Peyer's patch (tissue), 4 donors: ENCODE data around the gene NUMA1. TPM values are rescaled to one million over a fixed set of nuclear protein-coding genes. Genes with fewer than 3 reads are reported as not detected.
A peak's percentile ranks its signal among the peaks of the same experiment; 100 is the strongest.

ENCODE experiments used
- DNase-seq, 3 donors: peaks; one replicate each; pipeline ENCODE4 v3.0.0-alpha.2; 2017 to 2019
- H3K27ac ChIP-seq, 4 donors: fragments of 200-600 bp; sonication (generic); one replicate each; pipeline ENCODE4 v1.5.1; 2016 to 2019
- H3K27me3 ChIP-seq, 2 donors: fragments of 200-600 bp; sonication (generic); one replicate each; pipeline ENCODE4 v1.5.1; 2019
- H3K36me3 ChIP-seq, 3 donors: fragments of 200-600 bp; sonication (generic); one replicate each; pipeline ENCODE4 v1.5.1; 2016 to 2019
- H3K4me1 ChIP-seq, 4 donors: fragments of 200-600 bp; sonication (generic); one replicate each; pipeline ENCODE4 v1.5.1; 2016 to 2019
- H3K4me3 ChIP-seq, 4 donors: fragments of 200-600 bp; sonication (generic); 1 replicate in 3 of 4; 2 replicates in 1 of 4; pipeline ENCODE4 v1.5.1; 2016 to 2019; ENCODE audit warnings: mild to moderate bottlenecking in 1 of 4
- H3K9me3 ChIP-seq, 4 donors: fragments of 200-600 bp; sonication (generic); one replicate each; pipeline ENCODE4 v1.5.1; 2016 to 2019; ENCODE audit warnings: mild to moderate bottlenecking in 1 of 4
- POLR2A ChIP-seq, 2 donors: fragments of 450-650 bp; IDR thresholded peaks; one replicate each; pipeline ENCODE4 v1.5.1; 2017; ENCODE audit warnings: antibody characterized with exemption in 2 of 2, mild to moderate bottlenecking in 2 of 2, moderate library complexity in 2 of 2
- total RNA-seq, 4 donors: library from RNA; depleted of rRNA; stranded (reverse); fragments of >200 nt; gene quantifications; one replicate each; pipeline ENCODE4 v1.1.0, GENCODE V29; 2016
- TF ChIP-seq, protein P1 (sequence below), 6 experiments: fragments of 450-650 bp in 4 of 6; fragments of 200-600 bp in 2 of 6; sonication (generic) in 1 of 6; IDR thresholded peaks; one replicate each; pipeline ENCODE4 v1.5.1; 2017 to 2019; ENCODE audit warnings: antibody characterized with exemption in 6 of 6, mild to moderate bottlenecking in 3 of 6, moderate library complexity in 1 of 6

Gene NUMA1
- total RNA-seq, 4 donors from 2014 or later: 297 to 512 (median 388) TPM

DNA sequence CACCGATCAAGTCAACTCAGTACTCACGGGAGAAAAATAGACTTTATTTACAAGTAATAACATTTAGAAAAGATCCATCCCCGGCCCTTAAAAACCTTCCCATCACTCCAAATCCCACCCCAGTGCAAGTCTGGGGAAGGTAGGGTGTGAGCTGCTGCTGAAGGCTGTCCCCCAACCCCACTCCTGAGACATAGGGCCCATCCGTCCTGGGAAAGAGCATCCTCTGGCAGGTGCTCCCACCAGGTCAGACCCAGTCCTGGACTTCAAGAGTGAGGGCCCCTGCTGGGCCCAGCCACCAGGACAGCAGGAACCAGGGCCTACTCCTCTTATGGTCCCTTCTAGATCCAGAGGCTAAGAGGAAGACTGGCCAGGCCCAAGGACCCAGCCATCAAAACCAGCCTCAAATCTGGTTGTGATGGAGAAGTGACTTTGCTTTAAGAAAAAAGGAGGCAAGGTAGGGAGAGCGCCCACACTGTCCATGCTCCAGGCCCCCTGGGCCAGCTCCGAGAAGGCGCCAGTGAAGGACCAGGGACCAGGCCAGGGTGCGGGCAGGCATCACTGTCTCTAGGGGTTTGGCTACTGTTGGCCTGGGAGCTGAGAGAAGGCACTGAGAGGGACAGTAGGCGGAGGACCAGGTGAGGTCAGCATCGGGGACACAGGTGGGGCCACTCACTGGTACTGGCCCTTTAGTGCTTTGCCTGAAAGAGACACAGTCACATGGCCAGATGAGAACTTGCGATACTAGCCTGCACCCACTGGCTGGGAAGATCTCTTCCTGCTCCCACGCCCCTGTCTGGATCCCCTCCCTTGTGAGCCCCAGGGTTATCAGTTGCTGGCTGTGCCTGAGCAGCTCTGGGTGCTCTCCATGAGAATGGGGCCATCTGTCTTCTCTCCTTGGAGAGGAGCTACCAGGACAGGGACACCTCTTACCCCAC lies 77.2 kb downstream of the NUMA1 start:
- Histone ChIP-seq H3K4me1 (peaks cover 0 to 20% (median 6%) of the 10 kb centered on the region in 4 donors), H3K27me3 (no peaks in the 10 kb centered on the region), H3K36me3 (peaks cover 0 to 68% (median 0%) of the 10 kb centered on the region in 3 donors), H3K4me3 (no peak overlapping the region), H3K27ac (no peak overlapping the region), H3K9me3 (no peaks in the 10 kb centered on the region)
- TF ChIP-seq, protein P1, sequence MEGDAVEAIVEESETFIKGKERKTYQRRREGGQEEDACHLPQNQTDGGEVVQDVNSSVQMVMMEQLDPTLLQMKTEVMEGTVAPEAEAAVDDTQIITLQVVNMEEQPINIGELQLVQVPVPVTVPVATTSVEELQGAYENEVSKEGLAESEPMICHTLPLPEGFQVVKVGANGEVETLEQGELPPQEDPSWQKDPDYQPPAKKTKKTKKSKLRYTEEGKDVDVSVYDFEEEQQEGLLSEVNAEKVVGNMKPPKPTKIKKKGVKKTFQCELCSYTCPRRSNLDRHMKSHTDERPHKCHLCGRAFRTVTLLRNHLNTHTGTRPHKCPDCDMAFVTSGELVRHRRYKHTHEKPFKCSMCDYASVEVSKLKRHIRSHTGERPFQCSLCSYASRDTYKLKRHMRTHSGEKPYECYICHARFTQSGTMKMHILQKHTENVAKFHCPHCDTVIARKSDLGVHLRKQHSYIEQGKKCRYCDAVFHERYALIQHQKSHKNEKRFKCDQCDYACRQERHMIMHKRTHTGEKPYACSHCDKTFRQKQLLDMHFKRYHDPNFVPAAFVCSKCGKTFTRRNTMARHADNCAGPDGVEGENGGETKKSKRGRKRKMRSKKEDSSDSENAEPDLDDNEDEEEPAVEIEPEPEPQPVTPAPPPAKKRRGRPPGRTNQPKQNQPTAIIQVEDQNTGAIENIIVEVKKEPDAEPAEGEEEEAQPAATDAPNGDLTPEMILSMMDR (IDR thresholded peaks at IDR 0.05): no peak
- TF ChIP-seq POLR2A (IDR thresholded peaks at IDR 0.05): no peak
- DNase-seq: no peak

DNA sequence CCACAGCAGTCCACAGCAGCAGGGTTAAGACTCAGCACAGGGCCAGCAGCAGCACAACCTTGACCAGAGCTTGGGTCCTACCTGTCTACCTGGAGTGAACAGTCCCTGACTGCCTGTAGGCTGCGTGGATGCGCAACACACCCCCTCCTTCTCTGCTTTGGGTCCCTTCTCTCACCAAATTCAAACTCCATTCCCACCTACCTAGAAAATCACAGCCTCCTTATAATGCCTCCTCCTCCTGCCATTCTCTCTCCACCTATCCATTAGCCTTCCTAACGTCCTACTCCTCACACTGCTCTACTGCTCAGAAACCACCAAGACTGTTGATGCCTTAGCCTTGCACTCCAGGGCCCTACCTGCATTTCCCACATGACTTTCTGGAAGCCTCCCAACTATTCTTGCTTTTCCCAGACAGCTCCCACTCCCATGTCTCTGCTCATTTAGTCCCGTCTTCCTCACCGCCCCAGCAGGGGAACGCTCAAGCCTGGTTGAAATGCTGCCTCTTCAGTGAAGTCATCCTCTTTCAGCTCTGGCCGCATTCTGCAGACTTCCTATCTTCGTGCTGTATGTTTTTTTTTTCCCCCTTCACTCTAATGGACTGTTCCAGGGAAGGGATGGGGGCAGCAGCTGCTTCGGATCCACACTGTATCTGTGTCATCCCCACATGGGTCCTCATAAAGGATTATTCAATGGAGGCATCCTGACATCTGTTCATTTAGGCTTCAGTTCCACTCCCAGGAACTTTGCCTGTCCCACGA lies 78.3 kb downstream of the NUMA1 start:
- no peak for TF ChIP-seq POLR2A (IDR thresholded peaks at IDR 0.05)
- TF ChIP-seq, protein P1 (IDR thresholded peaks at IDR 0.05): no peak
- DNase-seq: no peak
- no peaks in the 10 kb centered on the region for H3K27me3 ChIP-seq
- H3K4me3 ChIP-seq: no peak overlapping the region
- H3K9me3 ChIP-seq: no peaks in the 10 kb centered on the region
- peaks cover 0 to 57% (median 0%) of the 10 kb centered on the region in 3 donors for H3K36me3 ChIP-seq
- H3K4me1 ChIP-seq: peaks cover 0 to 20% (median 6%) of the 10 kb centered on the region in 4 donors
- no peak overlapping the region for H3K27ac ChIP-seq

DNA sequence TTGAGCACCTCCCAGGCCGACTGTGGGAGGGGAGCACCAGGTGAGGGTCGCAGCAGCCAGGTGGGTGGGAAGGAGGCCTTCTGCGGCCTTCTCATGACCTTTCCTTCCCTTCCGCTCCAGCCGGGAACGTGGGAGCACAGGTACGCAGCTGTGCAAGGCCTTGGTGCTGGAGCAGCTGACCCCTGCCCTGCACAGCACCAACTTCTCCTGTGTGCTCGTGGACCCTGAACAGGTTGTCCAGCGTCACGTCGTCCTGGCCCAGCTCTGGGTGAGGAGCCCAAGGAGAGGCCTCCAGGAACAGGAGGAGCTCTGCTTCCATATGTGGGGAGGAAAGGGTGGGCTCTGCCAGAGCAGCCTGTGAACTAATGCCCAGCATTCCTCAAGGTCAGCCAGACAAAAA lies 79.1 kb downstream of the NUMA1 start:
- Histone ChIP-seq H3K4me1 (peaks cover 0 to 20% (median 6%) of the 10 kb centered on the region in 4 donors), H3K27me3 (no peaks in the 10 kb centered on the region), H3K27ac (no peak overlapping the region), H3K36me3 (peaks cover 0 to 55% (median 0%) of the 10 kb centered on the region in 3 donors), H3K9me3 (no peaks in the 10 kb centered on the region), H3K4me3 (no peak overlapping the region)
- TF ChIP-seq, protein P1 (IDR thresholded peaks at IDR 0.05): no peak
- no peak for TF ChIP-seq POLR2A (IDR thresholded peaks at IDR 0.05)
- no peak for DNase-seq

DNA sequence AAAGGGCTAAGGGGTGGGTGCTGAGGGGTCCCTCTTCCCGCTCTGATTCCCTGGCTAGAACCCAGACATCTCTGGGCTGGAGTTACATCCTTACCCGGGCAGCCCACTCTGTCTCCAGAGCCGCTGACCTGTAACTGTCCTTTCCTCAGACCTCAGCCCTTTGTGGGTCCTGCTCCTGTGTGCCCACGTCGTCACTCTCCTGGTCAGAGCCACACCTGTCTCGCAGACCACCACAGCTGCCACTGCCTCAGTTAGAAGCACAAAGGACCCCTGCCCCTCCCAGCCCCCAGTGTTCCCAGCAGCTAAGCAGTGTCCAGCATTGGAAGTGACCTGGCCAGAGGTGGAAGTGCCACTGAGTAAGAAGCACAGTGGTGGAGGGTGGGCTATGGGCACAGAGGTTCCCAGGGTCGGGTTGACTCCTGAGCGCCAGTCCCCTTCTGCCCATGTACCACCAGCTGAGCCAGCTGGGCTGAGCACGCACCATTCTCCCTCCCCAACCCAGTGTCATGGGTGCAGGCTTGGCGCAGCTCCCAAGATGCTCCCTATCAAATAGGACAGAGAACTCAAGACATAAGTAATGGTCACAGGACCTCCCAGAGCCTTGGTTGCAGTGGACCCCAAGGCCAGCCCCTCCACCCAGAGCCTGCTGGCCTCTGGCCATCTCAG lies 80.0 kb downstream of the NUMA1 start:
- Histone ChIP-seq H3K27ac (peak overlapping the region; percentile 43 to 80 (median 66)), H3K27me3 (no peaks in the 10 kb centered on the region), H3K9me3 (no peaks in the 10 kb centered on the region), H3K4me3 (no peak overlapping the region), H3K36me3 (peaks cover 0 to 50% (median 0%) of the 10 kb centered on the region in 3 donors), H3K4me1 (peaks cover 0 to 20% (median 6%) of the 10 kb centered on the region in 4 donors)
- no peak for TF ChIP-seq POLR2A (IDR thresholded peaks at IDR 0.05)
- TF ChIP-seq, protein P1 (IDR thresholded peaks at IDR 0.05): no peak
- DNase-seq: no peak

DNA sequence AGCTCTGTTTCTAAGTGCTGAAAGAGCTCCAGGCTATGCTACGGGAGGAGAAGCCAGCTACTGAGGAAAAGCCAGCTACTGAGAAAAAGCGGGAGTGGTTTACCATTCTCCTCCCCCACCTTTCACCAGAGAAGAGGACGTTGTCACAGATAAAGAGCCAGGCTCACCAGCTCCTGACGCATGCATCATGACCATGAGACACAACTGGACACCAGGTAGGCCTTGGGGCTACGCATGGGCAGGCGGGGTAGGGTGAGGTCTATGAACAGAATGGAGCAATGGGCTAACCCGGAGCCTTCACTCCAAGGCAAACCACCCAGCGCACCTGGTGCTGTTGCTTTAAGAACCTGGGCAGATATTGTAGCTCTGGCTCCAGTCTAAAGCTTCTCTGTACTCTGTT lies 80.5 kb downstream of the NUMA1 start:
- H3K27me3 ChIP-seq: no peaks in the 10 kb centered on the region
- peak overlapping the region in 2 of 4 donors; percentile 22 to 27 for H3K4me3 ChIP-seq
- H3K9me3 ChIP-seq: no peaks in the 10 kb centered on the region
- H3K27ac ChIP-seq: peak overlapping the region; percentile 43 to 80 (median 66)
- peaks cover 0 to 45% (median 0%) of the 10 kb centered on the region in 3 donors for H3K36me3 ChIP-seq
- no peak for DNase-seq
- no peak for TF ChIP-seq POLR2A (IDR thresholded peaks at IDR 0.05)
- TF ChIP-seq, protein P1 (IDR thresholded peaks at IDR 0.05): no peak
- peaks cover 0 to 20% (median 6%) of the 10 kb centered on the region in 4 donors for H3K4me1 ChIP-seq
